ENCODE results near the gene SLC7A11.

GRCh38 chr4:138252551-138252950, 10.4 kb upstream of the SLC7A11 start:
- TF ChIP-seq, protein P1, sequence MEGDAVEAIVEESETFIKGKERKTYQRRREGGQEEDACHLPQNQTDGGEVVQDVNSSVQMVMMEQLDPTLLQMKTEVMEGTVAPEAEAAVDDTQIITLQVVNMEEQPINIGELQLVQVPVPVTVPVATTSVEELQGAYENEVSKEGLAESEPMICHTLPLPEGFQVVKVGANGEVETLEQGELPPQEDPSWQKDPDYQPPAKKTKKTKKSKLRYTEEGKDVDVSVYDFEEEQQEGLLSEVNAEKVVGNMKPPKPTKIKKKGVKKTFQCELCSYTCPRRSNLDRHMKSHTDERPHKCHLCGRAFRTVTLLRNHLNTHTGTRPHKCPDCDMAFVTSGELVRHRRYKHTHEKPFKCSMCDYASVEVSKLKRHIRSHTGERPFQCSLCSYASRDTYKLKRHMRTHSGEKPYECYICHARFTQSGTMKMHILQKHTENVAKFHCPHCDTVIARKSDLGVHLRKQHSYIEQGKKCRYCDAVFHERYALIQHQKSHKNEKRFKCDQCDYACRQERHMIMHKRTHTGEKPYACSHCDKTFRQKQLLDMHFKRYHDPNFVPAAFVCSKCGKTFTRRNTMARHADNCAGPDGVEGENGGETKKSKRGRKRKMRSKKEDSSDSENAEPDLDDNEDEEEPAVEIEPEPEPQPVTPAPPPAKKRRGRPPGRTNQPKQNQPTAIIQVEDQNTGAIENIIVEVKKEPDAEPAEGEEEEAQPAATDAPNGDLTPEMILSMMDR (conservative IDR thresholded peaks at IDR 0.05; ENCODE audit: low read depth, low read length): no peak
- no peak for TF ChIP-seq EZH2 (IDR thresholded peaks at IDR 0.05; ENCODE audit: low read length, unreplicated experiment)

All from PC-3 (cell line).